ENCODE measurements around the gene AFAP1L2. TPM values are rescaled to one million over a fixed set of nuclear protein-coding genes. Genes with fewer than 3 reads are reported as not detected.
"Not testable (repeated sequence)": the region's sequence is repeated elsewhere in the genome, so short reads cannot be mapped to it uniquely, and the experiment has no call there.

Gene AFAP1L2
- total RNA-seq, 2 experiments from 2014 or later, result 3.8 to 5.0 TPM

DNA sequence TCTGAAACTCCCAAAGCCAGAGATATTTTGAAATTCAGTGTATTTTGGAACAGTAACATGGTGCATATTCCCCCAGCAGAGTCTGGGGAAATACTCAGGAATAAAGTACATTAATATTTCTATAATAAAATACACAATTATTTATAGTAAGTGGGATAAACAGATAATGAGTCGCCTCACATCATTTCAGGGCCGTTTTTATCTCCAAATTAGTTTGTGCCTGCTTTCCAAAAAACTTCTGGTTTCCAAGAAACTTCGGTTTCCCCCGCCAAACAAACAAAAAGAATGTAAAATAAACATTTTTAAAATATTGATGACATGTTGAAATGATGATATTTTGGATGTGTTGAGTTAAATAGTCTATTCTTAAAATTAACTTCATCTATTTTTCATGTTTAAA, 48.2 kb downstream of the AFAP1L2 start:
- Mint-ChIP-seq H3K27me3 (peaks cover 10% of the 10 kb centered on the region), H3K9me3 (peaks cover 2% of the 10 kb centered on the region), H3K27ac (no peak overlapping the region), H3K36me3 (no peaks in the 10 kb centered on the region), H3K4me3 (no peak overlapping the region), H3K4me1 (peaks cover 10% of the 10 kb centered on the region)
- POLR2A ChIA-PET, result no interaction called here
- DNase-seq, result no peak
- ATAC-seq (ENCODE audit: low read depth), result no peak

DNA sequence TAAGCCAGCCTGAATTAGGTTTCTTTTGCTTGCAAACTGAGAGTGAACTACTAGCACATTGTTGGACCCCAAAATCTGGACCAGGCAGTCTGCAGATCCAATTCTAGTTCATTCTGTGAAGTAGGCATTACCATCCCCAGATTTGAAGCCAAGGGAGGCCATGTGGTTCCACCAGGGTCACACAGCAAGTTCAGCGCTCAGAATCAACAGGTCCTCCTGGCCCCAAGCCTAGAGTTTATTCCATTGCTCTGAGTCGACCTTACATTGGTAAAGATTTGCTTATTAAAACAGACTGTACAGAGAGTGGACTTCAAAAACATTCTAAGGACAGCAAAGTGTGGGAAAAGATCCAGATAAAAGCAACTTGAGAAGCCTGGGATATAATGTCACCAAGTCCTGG, 50.9 kb downstream of the AFAP1L2 start:
- peaks cover 10% of the 10 kb centered on the region for H3K4me1 Mint-ChIP-seq
- POLR2A ChIA-PET, result no interaction called here

DNA sequence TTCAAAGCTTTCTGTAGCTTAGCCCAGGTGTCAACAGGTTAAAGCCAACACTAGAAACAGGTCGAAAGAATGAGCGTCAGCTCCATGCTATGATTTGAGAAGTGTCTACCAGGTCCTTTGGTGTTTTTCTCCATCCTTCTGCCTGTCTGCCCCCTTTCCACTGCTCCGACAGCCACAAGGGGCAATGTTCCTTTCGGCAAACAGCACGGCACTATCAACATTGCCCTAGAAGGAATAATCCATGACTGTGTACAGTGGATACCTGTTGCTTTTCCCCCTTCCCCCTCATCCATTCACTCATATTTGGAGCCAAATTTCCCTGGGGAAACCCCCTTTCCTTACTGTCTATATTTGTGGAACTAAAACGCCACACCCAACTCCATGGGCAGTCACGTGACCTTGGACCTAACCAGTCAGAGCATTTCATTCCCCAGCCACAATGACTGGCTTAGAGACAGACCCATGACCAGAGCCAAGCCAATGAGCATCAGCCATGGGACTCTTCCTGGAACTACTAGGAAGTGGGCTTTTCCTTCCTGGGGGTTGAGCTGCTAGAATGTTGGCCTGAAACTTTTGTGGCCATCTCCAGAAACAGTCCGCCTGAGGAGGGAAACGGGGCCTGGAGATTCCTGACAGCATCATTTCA, 51.5 kb downstream of the AFAP1L2 start:
- peaks cover 9% of the 10 kb centered on the region for H3K4me1 Mint-ChIP-seq
- H3K36me3 Mint-ChIP-seq, result no peaks in the 10 kb centered on the region
- no peak overlapping the region for H3K27ac Mint-ChIP-seq
- POLR2A ChIA-PET, result no interaction called here
- H3K9me3 Mint-ChIP-seq, result peaks cover 2% of the 10 kb centered on the region
- no peak overlapping the region for H3K4me3 Mint-ChIP-seq
- no peak for ATAC-seq (ENCODE audit: low read depth)
- no peak for DNase-seq
- H3K27me3 Mint-ChIP-seq, result peaks cover 5% of the 10 kb centered on the region

More for the DNA sequence above, 50.9 kb downstream of the AFAP1L2 start:
- no peak overlapping the region for H3K4me3 Mint-ChIP-seq
- H3K36me3 Mint-ChIP-seq, result no peaks in the 10 kb centered on the region
- DNase-seq (no peak), ATAC-seq (ENCODE audit: low read depth) (no peak)
- peaks cover 2% of the 10 kb centered on the region for H3K9me3 Mint-ChIP-seq
- no peak overlapping the region for H3K27ac Mint-ChIP-seq
- peaks cover 5% of the 10 kb centered on the region for H3K27me3 Mint-ChIP-seq

DNA sequence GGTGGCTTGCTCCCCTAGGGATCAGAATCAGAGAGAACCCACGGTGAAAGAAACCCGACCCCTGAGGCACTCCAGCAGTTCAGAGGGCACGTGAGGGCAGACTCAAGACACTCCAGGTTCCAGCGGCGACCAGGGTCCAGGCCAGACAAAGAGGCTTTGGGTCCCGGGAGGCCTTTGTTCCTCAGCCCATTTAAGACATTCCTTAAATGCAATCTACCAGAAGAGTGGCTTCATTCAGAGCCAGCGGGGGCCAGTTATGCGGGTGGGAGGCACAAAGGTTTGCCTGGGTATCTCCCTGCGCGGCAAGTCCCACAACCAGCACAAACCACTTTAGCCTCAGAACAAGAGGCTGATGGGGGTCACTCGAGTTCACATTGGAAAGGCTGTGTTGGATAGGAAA, 53.6 kb downstream of the AFAP1L2 start:
- H3K4me3 Mint-ChIP-seq, result no peak overlapping the region
- H3K9me3 Mint-ChIP-seq, result peaks cover 2% of the 10 kb centered on the region
- POLR2A ChIA-PET, result no interaction called here
- no peaks in the 10 kb centered on the region for H3K36me3 Mint-ChIP-seq
- DNase-seq (no peak), ATAC-seq (ENCODE audit: low read depth) (no peak)
- peaks cover 5% of the 10 kb centered on the region for H3K4me1 Mint-ChIP-seq
- H3K27me3 Mint-ChIP-seq, result peaks cover 2% of the 10 kb centered on the region
- H3K27ac Mint-ChIP-seq, result no peak overlapping the region

DNA sequence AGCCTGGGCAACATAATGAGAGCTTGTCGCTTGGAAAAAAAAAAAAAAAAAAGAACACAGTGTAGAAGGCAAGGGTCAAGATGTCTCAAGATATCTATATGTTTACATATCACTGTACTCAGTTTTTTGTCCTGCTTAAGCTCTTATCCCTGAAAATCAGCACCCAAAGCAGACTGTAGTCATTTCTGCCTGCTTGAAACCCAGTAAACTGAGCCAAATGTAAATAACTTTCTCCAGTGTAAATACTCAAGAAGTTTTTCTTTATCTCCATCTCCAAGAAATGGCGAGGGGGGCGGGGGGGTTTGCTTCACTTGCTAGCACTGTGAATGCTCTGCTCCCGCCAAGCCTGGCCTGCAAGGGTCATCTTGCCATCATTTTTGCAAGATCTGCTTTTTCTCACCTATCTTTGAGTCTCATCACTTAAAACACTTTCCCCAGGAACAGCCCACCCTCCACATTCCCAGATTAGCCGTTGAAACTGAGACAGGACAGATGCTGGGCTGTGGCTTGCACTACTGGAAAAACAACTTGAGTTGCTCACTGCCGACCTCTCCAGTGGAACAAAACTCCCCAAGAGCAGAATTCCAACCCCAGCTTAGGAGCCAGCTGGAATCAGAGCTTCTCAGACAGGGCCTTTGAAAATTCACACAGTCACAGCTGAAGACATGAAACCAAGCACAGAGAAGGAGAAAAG, 54.6 kb downstream of the AFAP1L2 start:
- peaks cover 5% of the 10 kb centered on the region for H3K4me1 Mint-ChIP-seq
- POLR2A ChIA-PET, result no interaction called here
- ATAC-seq (ENCODE audit: low read depth) (no peak), DNase-seq (no peak)
- peaks cover 2% of the 10 kb centered on the region for H3K27me3 Mint-ChIP-seq
- H3K9me3 Mint-ChIP-seq, result peaks cover 2% of the 10 kb centered on the region
- no peaks in the 10 kb centered on the region for H3K36me3 Mint-ChIP-seq
- no peak overlapping the region for H3K4me3 Mint-ChIP-seq
- no peak overlapping the region for H3K27ac Mint-ChIP-seq

DNA sequence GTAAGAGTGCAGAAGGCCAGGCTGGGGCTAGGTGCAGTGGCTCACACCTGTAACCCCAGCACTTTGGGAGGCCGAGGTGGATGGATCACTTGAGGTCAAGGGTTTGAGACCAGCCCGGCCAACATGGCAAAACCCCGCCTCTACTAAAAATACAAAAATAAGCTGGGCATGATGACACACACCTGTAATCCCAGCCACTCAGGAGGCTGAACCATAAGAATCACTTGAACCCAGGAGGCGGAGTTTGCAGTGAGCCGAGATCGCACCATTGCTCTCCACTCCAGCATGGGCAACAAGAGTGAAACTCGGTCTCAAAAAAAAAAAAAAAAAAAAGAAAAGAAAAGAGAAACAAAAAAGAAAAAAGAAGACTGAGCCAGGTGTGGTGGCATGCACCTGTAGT, 55.2 kb downstream of the AFAP1L2 start:
- DNase-seq; POLR2A ChIA-PET; H3K4me3 Mint-ChIP-seq; H3K27ac Mint-ChIP-seq; H3K9me3 Mint-ChIP-seq; ATAC-seq (ENCODE audit: low read depth); H3K4me1 Mint-ChIP-seq; H3K27me3 Mint-ChIP-seq; H3K36me3 Mint-ChIP-seq: not testable (repeated sequence)

DNA sequence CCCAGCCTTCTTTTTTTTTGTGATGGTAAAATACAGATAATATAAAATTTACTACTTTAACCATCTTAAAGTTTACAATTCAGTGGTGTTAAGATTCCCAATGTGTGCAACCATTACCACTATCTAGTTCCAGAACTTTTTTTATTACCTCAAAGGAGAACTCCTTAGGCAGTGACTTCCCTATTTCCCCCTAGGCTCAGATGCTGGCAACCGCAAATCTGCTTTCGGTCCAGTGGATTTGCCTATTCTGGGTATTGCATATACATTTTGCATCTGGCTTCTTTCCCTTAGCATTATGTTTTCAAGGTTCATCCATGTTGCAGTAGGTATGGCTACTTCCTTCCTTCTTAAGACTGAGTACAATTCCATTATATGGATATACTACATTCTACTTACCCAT, 56.5 kb downstream of the AFAP1L2 start:
- H3K4me1 Mint-ChIP-seq, result peaks cover 4% of the 10 kb centered on the region
- H3K9me3 Mint-ChIP-seq, result peaks cover under 1% of the 10 kb centered on the region
- H3K27ac Mint-ChIP-seq, result no peak overlapping the region
- ATAC-seq (ENCODE audit: low read depth), result no peak
- peaks cover 2% of the 10 kb centered on the region for H3K27me3 Mint-ChIP-seq
- POLR2A ChIA-PET, result no interaction called here
- DNase-seq, result no peak
- no peaks in the 10 kb centered on the region for H3K36me3 Mint-ChIP-seq
- H3K4me3 Mint-ChIP-seq, result no peak overlapping the region

DNA sequence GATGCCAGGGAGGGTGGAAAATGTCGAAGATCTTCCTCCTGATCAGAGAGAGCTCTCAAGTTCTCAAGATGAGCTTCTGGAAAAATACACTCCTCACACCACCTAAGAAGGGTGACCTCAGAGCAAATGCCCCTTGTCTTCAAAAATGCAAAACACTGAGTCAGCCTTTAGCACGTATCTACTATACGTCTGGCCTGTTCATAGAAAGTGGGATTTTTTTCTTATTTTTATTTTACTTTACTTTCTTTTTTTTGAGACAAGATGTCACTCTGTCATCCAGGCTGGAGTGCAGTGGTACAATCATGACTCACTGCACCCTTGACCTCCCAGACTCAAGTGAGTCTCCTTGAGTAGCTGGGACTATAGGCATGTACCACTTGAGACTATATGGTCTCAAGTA, 57.1 kb downstream of the AFAP1L2 start:
- no peaks in the 10 kb centered on the region for H3K36me3 Mint-ChIP-seq
- peaks cover 2% of the 10 kb centered on the region for H3K27me3 Mint-ChIP-seq
- DNase-seq (no peak), ATAC-seq (ENCODE audit: low read depth) (no peak)
- peaks cover 2% of the 10 kb centered on the region for H3K4me1 Mint-ChIP-seq
- no peak overlapping the region for H3K4me3 Mint-ChIP-seq
- H3K9me3 Mint-ChIP-seq, result no peaks in the 10 kb centered on the region
- H3K27ac Mint-ChIP-seq, result no peak overlapping the region
- POLR2A ChIA-PET, result no interaction called here

DNA sequence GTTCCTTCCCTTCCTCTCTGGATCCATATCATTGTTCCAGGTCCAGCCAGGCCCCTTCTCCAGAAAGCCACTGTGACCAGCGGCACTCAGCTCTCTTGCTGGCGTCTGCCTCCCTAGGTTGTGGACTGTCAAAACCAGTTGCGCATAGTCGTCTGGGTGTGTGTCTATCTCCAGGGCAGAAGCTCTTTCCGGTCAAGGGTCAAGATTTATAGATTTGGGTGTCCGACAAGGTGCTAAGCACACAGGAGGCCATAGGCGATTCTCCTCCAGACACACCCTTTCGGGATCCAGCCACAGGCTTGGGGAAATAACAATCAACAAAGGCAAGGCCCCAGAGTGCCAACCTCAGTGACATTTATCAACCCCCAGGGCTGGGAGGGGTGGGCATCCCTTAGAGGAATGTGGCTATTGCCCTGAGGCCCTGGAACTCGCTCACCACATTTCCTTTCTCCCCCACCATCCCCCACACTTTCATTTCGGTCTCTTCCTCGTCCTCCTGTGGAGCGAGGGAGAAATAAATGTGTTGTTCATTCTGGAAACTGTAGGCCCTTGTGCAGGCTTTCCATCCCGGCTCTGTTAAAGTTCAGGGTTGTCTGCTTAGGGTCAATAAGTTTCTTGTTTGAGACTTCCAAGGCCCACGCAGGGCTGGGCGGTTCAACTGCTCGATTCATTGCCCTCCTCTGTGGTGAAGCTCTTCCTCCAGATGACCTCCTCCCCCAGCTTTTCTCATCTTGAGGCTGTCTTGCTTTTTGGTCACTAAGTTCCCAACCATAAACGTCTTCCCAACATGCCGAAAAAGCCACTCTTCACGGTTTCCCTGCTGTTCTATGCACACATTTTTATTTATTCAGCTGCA, 57.9 kb downstream of the AFAP1L2 start:
- H3K4me3 Mint-ChIP-seq, result no peak overlapping the region
- H3K4me1 Mint-ChIP-seq, result peaks cover 2% of the 10 kb centered on the region
- ATAC-seq (ENCODE audit: low read depth), result no peak
- no peaks in the 10 kb centered on the region for H3K36me3 Mint-ChIP-seq
- POLR2A ChIA-PET, result no interaction called here
- no peaks in the 10 kb centered on the region for H3K9me3 Mint-ChIP-seq
- no peak for DNase-seq
- no peak overlapping the region for H3K27ac Mint-ChIP-seq
- peaks cover 2% of the 10 kb centered on the region for H3K27me3 Mint-ChIP-seq

DNA sequence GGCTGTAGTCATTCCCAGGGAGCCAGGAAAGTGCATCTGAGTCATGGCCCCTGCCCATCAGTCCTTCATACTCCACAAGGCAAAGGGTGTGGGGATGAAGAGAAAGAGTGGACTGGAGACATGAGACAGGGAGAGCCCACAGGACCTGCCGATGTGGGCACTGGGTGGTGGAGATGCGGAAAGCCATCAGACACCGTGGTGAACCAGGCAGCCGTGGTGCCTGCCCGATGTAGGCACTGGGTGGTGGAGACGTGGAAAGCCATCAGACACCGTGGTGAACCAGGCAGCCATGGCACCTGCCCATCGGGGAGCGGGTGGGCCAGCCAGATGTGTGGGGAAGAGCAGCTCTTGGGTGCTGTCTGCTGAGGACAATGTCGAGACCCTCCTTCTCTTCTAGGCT, 58.6 kb downstream of the AFAP1L2 start:
- H3K36me3 Mint-ChIP-seq, result no peaks in the 10 kb centered on the region
- peaks cover 2% of the 10 kb centered on the region for H3K4me1 Mint-ChIP-seq
- POLR2A ChIA-PET, result no interaction called here
- no peaks in the 10 kb centered on the region for H3K9me3 Mint-ChIP-seq
- no peak overlapping the region for H3K27ac Mint-ChIP-seq
- peaks cover 2% of the 10 kb centered on the region for H3K27me3 Mint-ChIP-seq
- no peak overlapping the region for H3K4me3 Mint-ChIP-seq
- ATAC-seq (ENCODE audit: low read depth), result no peak
- DNase-seq, result no peak

DNA sequence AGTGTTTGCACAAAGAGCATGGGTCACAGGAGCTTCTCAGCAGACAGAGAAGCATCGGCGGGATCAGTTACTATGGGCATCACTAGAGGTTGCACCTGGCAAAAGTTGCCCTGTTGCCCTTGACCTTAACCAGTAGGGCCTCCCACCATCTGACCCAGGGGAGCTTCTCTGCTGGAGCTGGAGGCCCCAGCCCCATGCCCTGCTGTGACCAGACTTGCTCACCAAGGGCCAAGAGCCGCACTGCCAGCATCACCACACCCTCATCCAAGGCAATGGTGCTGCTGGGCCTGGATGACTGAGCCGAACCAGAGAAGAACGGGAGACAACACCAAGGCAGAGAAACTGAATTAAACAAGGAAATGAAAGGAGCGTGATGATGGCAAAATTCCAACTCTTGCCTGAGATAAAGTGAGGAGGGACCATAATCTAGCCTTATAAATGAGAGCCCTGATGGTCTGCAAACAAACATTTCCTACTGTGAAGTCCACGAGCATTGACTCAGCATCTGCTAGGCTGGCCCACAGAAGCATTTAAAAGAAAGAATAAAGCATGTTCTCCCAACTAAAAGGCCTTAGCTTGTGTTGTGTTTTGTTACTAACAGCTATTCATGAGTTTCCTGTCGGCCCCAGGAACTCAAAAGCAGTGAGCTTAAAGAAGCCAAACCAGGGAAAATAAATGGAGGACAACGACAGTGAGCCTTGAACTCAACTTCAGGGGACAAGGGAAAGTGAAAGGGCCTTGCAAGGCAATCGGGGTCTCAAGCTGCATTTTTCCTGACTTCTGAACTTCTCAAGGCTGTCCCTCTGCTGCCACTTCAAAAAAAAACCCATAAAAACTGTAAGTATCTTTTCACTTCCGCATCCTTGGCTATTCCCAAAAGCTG, 60.4 kb downstream of the AFAP1L2 start:
- no peak for DNase-seq
- no peak for ATAC-seq (ENCODE audit: low read depth)
- POLR2A ChIA-PET, result no interaction called here
- H3K27ac Mint-ChIP-seq, result no peak overlapping the region
- no peaks in the 10 kb centered on the region for H3K9me3 Mint-ChIP-seq
- H3K27me3 Mint-ChIP-seq, result no peaks in the 10 kb centered on the region
- H3K4me1 Mint-ChIP-seq, result peaks cover 2% of the 10 kb centered on the region
- no peaks in the 10 kb centered on the region for H3K36me3 Mint-ChIP-seq
- H3K4me3 Mint-ChIP-seq, result no peak overlapping the region

DNA sequence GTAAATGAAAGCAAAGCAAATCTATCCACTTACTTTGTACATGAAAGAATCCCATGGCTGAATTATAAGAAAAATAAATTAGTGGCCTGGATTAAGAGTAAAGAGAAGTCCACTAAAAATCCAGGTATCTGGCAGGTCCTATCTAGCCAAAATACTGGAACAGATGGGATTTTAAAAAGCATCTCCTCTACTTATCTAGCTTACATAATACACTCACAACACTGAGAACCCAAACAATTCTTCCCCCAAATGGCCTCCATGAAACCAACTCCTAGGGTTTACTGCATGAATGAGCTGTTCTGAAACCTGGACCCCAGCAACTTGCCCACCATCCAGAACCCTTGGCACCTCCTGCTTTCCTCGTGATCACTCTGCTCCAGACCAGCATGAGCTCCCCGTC, 61.3 kb downstream of the AFAP1L2 start:
- peaks cover 2% of the 10 kb centered on the region for H3K4me1 Mint-ChIP-seq
- no peaks in the 10 kb centered on the region for H3K36me3 Mint-ChIP-seq
- no peak overlapping the region for H3K4me3 Mint-ChIP-seq
- H3K27ac Mint-ChIP-seq, result no peak overlapping the region
- no peaks in the 10 kb centered on the region for H3K9me3 Mint-ChIP-seq
- no peak for ATAC-seq (ENCODE audit: low read depth)
- no peak for DNase-seq
- no peaks in the 10 kb centered on the region for H3K27me3 Mint-ChIP-seq
- POLR2A ChIA-PET, result interaction anchor here (0.6 kb wide), 1 partner anchor 540 kb away, joined by 4 read pairs; no protein-coding TSS in a partner anchor

DNA sequence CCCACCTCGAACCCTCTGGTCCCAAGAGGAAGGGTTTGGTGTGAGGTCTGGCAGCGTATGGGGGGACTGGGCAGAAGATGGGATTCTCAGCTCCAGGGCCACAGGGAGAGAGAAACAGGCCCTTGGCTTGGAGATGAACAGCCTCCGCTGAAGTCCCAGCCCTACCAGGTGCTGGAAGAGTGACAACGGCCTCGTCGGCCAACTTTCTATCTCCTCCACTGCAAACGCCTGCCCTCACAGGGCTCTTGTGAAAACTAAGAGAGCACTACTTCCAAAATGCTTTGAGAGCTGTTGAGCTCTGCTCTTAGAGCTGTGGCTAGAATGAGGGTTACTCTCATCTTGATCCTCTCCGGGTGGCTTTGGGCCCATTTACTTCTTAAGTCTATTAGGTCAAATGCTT, 63.5 kb downstream of the AFAP1L2 start:
- ATAC-seq (ENCODE audit: low read depth) (no peak), DNase-seq (no peak)
- peaks cover 14% of the 10 kb centered on the region for H3K4me1 Mint-ChIP-seq
- H3K27ac Mint-ChIP-seq, result no peak overlapping the region
- no peaks in the 10 kb centered on the region for H3K27me3 Mint-ChIP-seq
- H3K4me3 Mint-ChIP-seq, result no peak overlapping the region
- no peaks in the 10 kb centered on the region for H3K36me3 Mint-ChIP-seq
- H3K9me3 Mint-ChIP-seq, result no peaks in the 10 kb centered on the region
- POLR2A ChIA-PET, result no interaction called here
